ENCODE results near the gene WWP2. TPM values are rescaled to one million over a fixed set of nuclear protein-coding genes. Genes with fewer than 3 reads are reported as not detected.

Gene WWP2
- total and polyA plus RNA-seq, 2 donors (not counting 3 experiments of a cell fraction or from before 2014, with no cell fraction given), result 17.9 to 44.9 TPM

DNA sequence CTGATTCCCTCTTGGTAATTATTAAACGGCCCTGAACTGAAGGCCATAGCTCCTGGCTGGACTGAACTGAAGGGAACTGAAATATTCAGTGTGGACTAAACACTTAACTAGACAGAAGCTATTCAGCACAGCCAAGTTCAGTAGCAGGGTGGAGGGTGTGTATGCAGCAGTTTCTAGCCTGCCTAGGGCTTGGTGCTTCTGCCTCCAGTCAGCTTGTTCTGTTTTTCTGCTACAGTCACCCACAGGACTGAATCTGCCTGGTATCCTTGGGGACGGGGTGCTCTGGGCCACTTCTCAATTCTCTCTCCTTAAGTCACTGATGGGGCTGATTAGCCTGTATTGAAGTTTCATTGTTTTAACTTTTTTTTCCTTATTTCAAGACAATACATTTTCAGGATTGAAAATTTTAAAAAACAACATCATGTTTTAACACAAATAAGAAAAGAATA lies 77.1 kb downstream of the WWP2 start:
- dilution Hi-C loops (cut with MboI; ENCODE audit: extremely low pct_ligation_motif_present, low sequenced_read_pairs) (no loop called here), intact Hi-C loops (cut with micrococcal nuclease) (no loop called here)
- no TSS peak for BruUV-seq (replicated peaks)
- peaks cover 0 to 6% of the 10 kb centered on the region in 2 experiments for H3K36me3 ChIP-seq (ENCODE audit: control insufficient read depth in 2 of 2, extremely low read depth in 1 of 2, insufficient read depth in 2 of 2, low read length in 2 of 2)
- no peaks in the 10 kb centered on the region for H4K20me1 ChIP-seq (replicated peaks; ENCODE audit: control insufficient read depth, extremely low read depth, insufficient read depth, low read length)
- H3K9me1 ChIP-seq (replicated peaks; ENCODE audit: control insufficient read depth, extremely low read depth, insufficient read depth, low read length), result no peaks in the 10 kb centered on the region
- H3K4me1 ChIP-seq (ENCODE audit: control insufficient read depth, extremely low read depth, insufficient read depth, low read length), result peaks cover 5% of the 10 kb centered on the region
- no peaks in the 10 kb centered on the region for H3K27me3 ChIP-seq (ENCODE audit: control insufficient read depth in 2 of 2, insufficient read depth in 2 of 2, low read length in 2 of 2)
- no peak overlapping the region for H3K4me2 ChIP-seq (ENCODE audit: insufficient read depth, low read length)
- POLR2A ChIA-PET, result no interaction called here
- H2AFZ ChIP-seq (ENCODE audit: low read depth, low read length), result no peak overlapping the region
- FAIRE-seq (peak; percentile 38), DNase-seq (ENCODE audit: low read depth, low spot score) (no peak)
- H3K79me2 ChIP-seq (ENCODE audit: control insufficient read depth, insufficient read depth, low read length), result no peaks in the 10 kb centered on the region
- H3K9ac ChIP-seq (replicated peaks; ENCODE audit: extremely low read depth, insufficient read depth, low read length), result no peak overlapping the region
- H3K27ac ChIP-seq (ENCODE audit: insufficient read depth, low read depth, low read length), result no peak overlapping the region
- H3K4me3 ChIP-seq (replicated peaks in 1 of 3; ENCODE audit: insufficient read depth in 1 of 3, low read depth in 1 of 3, low read length in 3 of 3), result no peak overlapping the region
- no peak for TF ChIP-seq POLR2AphosphoS5 (IDR thresholded peaks at IDR 0.05; ENCODE audit: insufficient read depth, low read depth, low read length)
- CTCF ChIA-PET, result interaction anchor here (1.1 to 3.8 kb wide), 2 partner anchors 20 to 91 kb away, joined by 4 to 13 read pairs; no protein-coding TSS in a partner anchor
- H3K9me3 ChIP-seq (replicated peaks; ENCODE audit: control insufficient read depth, insufficient read depth, low read length), result no peaks in the 10 kb centered on the region

DNA sequence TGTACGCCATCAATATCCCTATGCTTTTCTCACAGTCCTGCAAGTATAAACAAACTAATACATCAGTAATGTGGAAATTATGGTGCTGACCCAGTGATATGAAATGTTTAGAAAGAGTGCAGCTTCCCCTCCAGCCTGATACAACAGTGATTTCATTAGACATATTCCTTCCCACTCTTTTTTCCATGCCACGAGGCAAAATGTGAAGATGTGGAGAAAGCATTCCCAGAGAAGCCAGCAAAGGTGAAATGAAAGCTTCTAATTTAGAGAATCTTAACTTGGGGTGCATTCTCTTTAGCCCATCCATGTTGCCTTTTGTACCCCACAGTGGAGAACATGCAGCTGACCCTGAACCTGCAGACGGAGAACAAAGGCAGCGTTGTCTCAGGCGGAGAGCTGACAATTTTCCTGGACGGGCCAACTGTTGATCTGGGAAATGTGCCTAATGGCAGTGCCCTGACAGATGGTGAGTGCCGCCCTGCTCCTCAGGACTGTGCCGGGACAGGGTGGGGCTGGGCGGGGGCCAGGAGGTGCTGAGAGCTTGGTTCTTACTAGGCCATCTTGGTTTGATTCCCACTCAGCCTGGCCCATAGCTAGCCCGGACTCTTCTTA lies 77.8 kb downstream of the WWP2 start:
- Histone ChIP-seq H3K4me3 (replicated peaks in 1 of 3; ENCODE audit: insufficient read depth in 1 of 3, low read depth in 1 of 3, low read length in 3 of 3) (no peak overlapping the region), H2AFZ (ENCODE audit: low read depth, low read length) (no peak overlapping the region), H3K36me3 (ENCODE audit: control insufficient read depth in 2 of 2, extremely low read depth in 1 of 2, insufficient read depth in 2 of 2, low read length in 2 of 2) (peaks cover 0 to 6% of the 10 kb centered on the region in 2 experiments), H3K4me1 (ENCODE audit: control insufficient read depth, extremely low read depth, insufficient read depth, low read length) (peaks cover 5% of the 10 kb centered on the region), H3K9ac (replicated peaks; ENCODE audit: extremely low read depth, insufficient read depth, low read length) (no peak overlapping the region), H3K27ac (ENCODE audit: insufficient read depth, low read depth, low read length) (no peak overlapping the region), H3K9me3 (replicated peaks; ENCODE audit: control insufficient read depth, insufficient read depth, low read length) (no peaks in the 10 kb centered on the region), H3K79me2 (ENCODE audit: control insufficient read depth, insufficient read depth, low read length) (no peaks in the 10 kb centered on the region), H3K27me3 (ENCODE audit: control insufficient read depth in 2 of 2, insufficient read depth in 2 of 2, low read length in 2 of 2) (no peaks in the 10 kb centered on the region), H4K20me1 (replicated peaks; ENCODE audit: control insufficient read depth, extremely low read depth, insufficient read depth, low read length) (no peaks in the 10 kb centered on the region), H3K4me2 (ENCODE audit: insufficient read depth, low read length) (no peak overlapping the region), H3K9me1 (replicated peaks; ENCODE audit: control insufficient read depth, extremely low read depth, insufficient read depth, low read length) (no peaks in the 10 kb centered on the region)
- BruUV-seq (replicated peaks), result no TSS peak
- peak; percentile 19 for DNase-seq (ENCODE audit: low read depth, low spot score)
- TF ChIP-seq MYC (IDR thresholded peaks at IDR 0.05; ENCODE audit: low read depth, low read length) (no peak), GATA2 (IDR thresholded peaks at IDR 0.05; ENCODE audit: insufficient read depth, insufficient read length, low read depth, low read length) (no peak), MAX (IDR thresholded peaks at IDR 0.05; ENCODE audit: insufficient read depth, insufficient read length) (no peak), JUN (IDR thresholded peaks at IDR 0.05; ENCODE audit: borderline replicate concordance, insufficient read depth, insufficient read length, low read depth) (no peak), POLR2A (IDR thresholded peaks at IDR 0.05; ENCODE audit: low read depth, low read length) (no peak), POLR2AphosphoS5 (IDR thresholded peaks at IDR 0.05; ENCODE audit: insufficient read depth, low read depth, low read length) (no peak), FOS (IDR thresholded peaks at IDR 0.05; ENCODE audit: borderline replicate concordance, insufficient read depth, low read length) (no peak)
- TF ChIP-seq, protein P1, sequence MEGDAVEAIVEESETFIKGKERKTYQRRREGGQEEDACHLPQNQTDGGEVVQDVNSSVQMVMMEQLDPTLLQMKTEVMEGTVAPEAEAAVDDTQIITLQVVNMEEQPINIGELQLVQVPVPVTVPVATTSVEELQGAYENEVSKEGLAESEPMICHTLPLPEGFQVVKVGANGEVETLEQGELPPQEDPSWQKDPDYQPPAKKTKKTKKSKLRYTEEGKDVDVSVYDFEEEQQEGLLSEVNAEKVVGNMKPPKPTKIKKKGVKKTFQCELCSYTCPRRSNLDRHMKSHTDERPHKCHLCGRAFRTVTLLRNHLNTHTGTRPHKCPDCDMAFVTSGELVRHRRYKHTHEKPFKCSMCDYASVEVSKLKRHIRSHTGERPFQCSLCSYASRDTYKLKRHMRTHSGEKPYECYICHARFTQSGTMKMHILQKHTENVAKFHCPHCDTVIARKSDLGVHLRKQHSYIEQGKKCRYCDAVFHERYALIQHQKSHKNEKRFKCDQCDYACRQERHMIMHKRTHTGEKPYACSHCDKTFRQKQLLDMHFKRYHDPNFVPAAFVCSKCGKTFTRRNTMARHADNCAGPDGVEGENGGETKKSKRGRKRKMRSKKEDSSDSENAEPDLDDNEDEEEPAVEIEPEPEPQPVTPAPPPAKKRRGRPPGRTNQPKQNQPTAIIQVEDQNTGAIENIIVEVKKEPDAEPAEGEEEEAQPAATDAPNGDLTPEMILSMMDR (IDR thresholded peaks at IDR 0.05; ENCODE audit: extremely low read depth in 1 of 2, insufficient read depth in 1 of 2, low read depth in 1 of 2, low read length in 2 of 2), result no peak
- no peak for FAIRE-seq
- dilution Hi-C loops (cut with MboI; ENCODE audit: extremely low pct_ligation_motif_present, low sequenced_read_pairs) (no loop called here), intact Hi-C loops (cut with micrococcal nuclease) (no loop called here)
- ChIA-PET CTCF (interaction anchor here (3.8 kb wide), 1 partner anchor 90 kb away, joined by 13 read pairs; no protein-coding TSS in a partner anchor), POLR2A (no interaction called here)

Data from endothelial cell of umbilical vein (primary cell).